NCI-H82 treated with DMSO at 0.1 percent for 48 hours (cell line): Measurements from ENCODE around the gene MRPS9.

Experiments used
- DNase-seq: peaks from one replicate; lab custom pipeline; 2025; ENCODE audit not compliant: unreplicated experiment; lab: John Stamatoyannopoulos, UW

The MRPS9 gene

DNA sequence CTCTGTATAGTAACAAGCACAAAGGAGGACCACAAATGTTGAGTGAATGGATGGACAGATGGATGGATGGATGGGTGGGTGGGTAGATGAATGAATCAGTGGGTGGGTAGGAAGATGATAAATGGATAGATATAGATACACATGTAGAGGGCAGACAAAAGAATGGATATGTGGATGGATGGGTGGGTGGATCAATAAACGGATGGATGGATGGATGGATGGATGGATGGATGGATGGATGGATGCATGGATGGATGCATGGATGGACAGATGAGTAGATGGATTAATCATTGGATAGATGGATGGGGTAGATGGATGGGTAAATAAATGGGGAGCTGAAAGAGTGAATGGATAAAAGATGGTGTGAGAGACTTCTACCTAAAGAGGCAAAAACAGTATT, 111.4 kb downstream of the MRPS9 start:
- no peak for DNase-seq
